Thoracic aorta (tissue), 2 donors: ENCODE results near the gene PYGO2. TPM values are rescaled to one million over a fixed set of nuclear protein-coding genes. Genes with fewer than 3 reads are reported as not detected.

Source experiments
- ATAC-seq: fragments of 150-250 bp; one replicate; pipeline ENCODE4 v1.8.0; 2017; ENCODE audit warnings: low read depth; ENCODE audit not compliant: insufficient number of reproducible peaks, low FRiP score
- DNase-seq: peaks from one replicate; pipeline ENCODE4 v3.0.0-alpha.2; 2020; ENCODE audit warnings: low spot score
- H3K27ac ChIP-seq, 2 donors: fragments of 200-600 bp; sonication (generic); 1 replicate in 1 of 2; 2 replicates in 1 of 2; pipeline ENCODE4 v1.5.1; 2016; ENCODE audit warnings: mild to moderate bottlenecking in 2 of 2, moderate library complexity in 2 of 2
- H3K27me3 ChIP-seq: fragments of 200-600 bp; sonication (generic); replicated peaks from 2 replicates; pipeline ENCODE4 v1.6.0; 2016; ENCODE audit warnings: mild to moderate bottlenecking; ENCODE audit not compliant: insufficient read depth
- H3K36me3 ChIP-seq: fragments of 200-600 bp; sonication (generic); one replicate; pipeline ENCODE4 v1.5.1; 2016
- H3K4me1 ChIP-seq, 2 donors: fragments of 200-600 bp; sonication (generic); 1 replicate in 1 of 2; 2 replicates in 1 of 2; pipeline versions ENCODE4 v1.5.1 to v1.6.0; 2016; ENCODE audit warnings: low read depth in 2 of 2, mild to moderate bottlenecking in 1 of 2; ENCODE audit not compliant: control insufficient read depth in 1 of 2
- H3K4me3 ChIP-seq: fragments of 200-600 bp; sonication (generic); 2 replicates; pipeline ENCODE4 v1.5.1; 2016; ENCODE audit warnings: mild to moderate bottlenecking
- H3K9me3 ChIP-seq: fragments of 200-600 bp; sonication (generic); 2 replicates; pipeline ENCODE4 v1.5.1; 2016
- CTCF ChIP-seq: fragments of 200-600 bp; sonication (generic); IDR thresholded peaks from one replicate; pipeline ENCODE4 v1.5.1; 2019; ENCODE audit warnings: antibody characterized with exemption
- total RNA-seq, 2 donors: library from RNA; depleted of rRNA; stranded (reverse); fragments of >200 nt; gene quantifications; one replicate each; pipeline versions ENCODE4 v1.1.0 to v1.2.3, GENCODE V29; 2016

PYGO2 gene
- total RNA-seq, 2 donors from 2014 or later, result 17.8 to 21.4 TPM

DNA sequence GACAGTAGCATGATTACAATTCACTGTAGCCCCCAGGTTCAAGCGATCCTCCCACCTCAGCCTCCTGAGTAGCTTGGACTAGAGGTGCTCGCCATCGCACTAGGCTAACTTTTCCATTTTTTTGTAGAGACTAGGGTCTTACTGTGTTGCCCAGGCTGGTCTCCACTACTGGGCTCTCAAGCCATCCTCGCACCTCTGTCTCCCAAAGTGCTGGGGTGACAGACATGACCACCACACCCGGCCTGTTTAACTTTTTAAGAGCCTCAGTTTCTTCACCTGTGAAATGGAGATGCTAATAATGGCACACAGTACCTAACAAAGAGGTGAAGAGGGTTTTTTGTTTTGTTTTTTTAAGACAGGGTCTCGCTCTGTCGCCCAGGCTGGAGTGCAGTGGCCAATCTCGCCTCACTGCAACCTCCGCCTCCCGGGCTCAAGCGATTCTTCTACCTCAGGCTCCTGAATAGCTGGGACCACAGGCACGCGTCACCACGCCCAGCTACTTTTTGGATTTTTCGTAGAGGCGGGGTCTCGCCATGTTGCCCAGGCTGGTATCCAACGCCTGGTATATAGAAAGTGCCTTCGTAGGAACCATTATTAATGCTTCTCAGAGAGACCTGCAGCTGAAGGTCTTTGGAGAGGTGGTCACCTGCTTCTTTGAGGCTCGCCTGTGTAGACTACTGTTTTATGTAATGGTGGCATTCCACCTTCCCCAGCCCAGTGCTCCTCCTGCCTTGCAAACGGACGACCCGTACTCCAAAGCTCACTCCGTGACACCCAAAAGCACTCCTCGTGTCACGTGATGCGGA lies 25.6 kb downstream of the PYGO2 start:
- Histone ChIP-seq H3K4me3 (peak overlapping the region; percentile 79), H3K27me3 (no peaks in the 10 kb centered on the region), H3K27ac (peak overlapping the region; percentile 96 to 98), H3K4me1 (peaks cover 11 to 35% of the 10 kb centered on the region in 2 donors), H3K9me3 (no peaks in the 10 kb centered on the region), H3K36me3 (no peaks in the 10 kb centered on the region)
- TF ChIP-seq CTCF, result no peak
- DNase-seq (no peak), ATAC-seq (peak; percentile 4)

GRCh38 chr1:154934358-154934948 lies 27.1 kb downstream of the PYGO2 start:
- Histone ChIP-seq H3K4me3 (no peak overlapping the region), H3K27ac (no peak overlapping the region), H3K9me3 (no peaks in the 10 kb centered on the region), H3K36me3 (peaks cover 6% of the 10 kb centered on the region), H3K4me1 (peaks cover 11 to 29% of the 10 kb centered on the region in 2 donors), H3K27me3 (no peaks in the 10 kb centered on the region)
- TF ChIP-seq CTCF, result no peak
- DNase-seq (no peak), ATAC-seq (no peak)

DNA sequence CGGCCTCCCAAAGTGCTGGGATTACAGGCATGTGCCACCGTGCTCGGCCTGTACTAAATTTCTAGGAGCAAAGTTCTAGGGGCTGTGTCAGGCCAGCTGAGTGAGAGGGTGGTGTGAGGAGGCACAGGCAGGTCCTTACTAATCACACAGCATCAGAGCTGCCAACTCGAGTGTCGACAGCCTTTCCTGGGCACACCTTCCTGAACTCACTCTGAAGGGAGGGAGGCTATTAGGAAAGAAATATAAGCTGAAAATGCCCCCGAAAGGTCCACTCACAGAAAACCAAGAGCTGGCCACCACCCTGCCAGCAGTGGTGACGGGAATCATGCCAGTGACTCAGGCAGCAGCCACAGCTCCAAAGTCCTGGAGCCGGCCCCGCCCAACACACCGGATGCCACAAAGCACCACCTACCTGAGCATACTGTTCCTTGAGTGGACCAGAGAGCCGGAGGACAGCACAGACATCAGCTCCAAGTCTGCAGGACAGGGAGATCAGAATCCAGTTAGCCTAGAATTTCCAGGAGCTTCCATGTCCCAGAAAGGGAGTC lies 29.6 kb downstream of the PYGO2 start:
- peaks cover 4 to 16% of the 10 kb centered on the region in 2 donors for H3K4me1 ChIP-seq
- no peaks in the 10 kb centered on the region for H3K9me3 ChIP-seq
- H3K27me3 ChIP-seq, result no peaks in the 10 kb centered on the region
- DNase-seq, result no peak
- no peak overlapping the region for H3K27ac ChIP-seq
- H3K36me3 ChIP-seq, result peaks cover 6% of the 10 kb centered on the region
- ATAC-seq, result no peak
- no peak for TF ChIP-seq CTCF
- no peak overlapping the region for H3K4me3 ChIP-seq

DNA sequence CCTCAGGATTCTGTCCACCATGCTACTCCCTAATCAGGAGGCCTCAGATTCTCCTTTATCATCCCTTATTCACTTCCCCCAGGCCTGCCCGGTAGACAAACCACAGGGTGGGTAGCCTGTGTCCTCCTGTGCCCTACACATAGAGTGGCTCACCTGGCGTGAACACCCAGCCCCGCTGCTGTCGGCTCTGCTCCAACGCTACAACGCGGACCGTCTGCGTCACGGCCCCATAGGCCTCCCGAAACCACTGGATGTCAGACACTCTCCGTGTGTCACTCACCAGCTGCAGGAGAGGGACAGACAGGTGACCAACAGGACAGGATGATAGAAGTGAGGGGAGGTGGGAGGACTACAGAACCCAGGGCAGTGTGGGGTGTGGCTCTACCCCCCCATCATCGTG lies 35.4 kb downstream of the PYGO2 start:
- Histone ChIP-seq H3K9me3 (no peaks in the 10 kb centered on the region), H3K27me3 (no peaks in the 10 kb centered on the region), H3K4me1 (no peaks in the 10 kb centered on the region), H3K36me3 (peaks cover 36% of the 10 kb centered on the region), H3K4me3 (no peak overlapping the region), H3K27ac (no peak overlapping the region)
- TF ChIP-seq CTCF, result no peak
- DNase-seq (no peak), ATAC-seq (no peak)
